Stomach (tissue), 4 donors: ENCODE results near the gene C3.

Experiments used
- EP300 ChIP-seq: sonication (generic); formaldehyde crosslinking; IDR thresholded peaks from one replicate; pipeline ENCODE4 v1.6.1; 2017; ENCODE audit warnings: antibody characterized with exemption
- POLR2A ChIP-seq, 4 donors: fragments of 450-650 bp; IDR thresholded peaks; one replicate each; pipeline ENCODE4 v1.6.1; 2016; ENCODE audit warnings: antibody characterized with exemption in 4 of 4, control low read depth in 2 of 4, mild to moderate bottlenecking in 1 of 4, moderate library complexity in 1 of 4

GRCh38 chr19:6693056-6693471 is 27.4 kb downstream of the C3 start:
- TF ChIP-seq POLR2A (IDR thresholded peaks at IDR 0.05) (no peak), EP300 (no peak)
